Measurements from ENCODE around the gene DDR1.

DDR1 gene

DNA sequence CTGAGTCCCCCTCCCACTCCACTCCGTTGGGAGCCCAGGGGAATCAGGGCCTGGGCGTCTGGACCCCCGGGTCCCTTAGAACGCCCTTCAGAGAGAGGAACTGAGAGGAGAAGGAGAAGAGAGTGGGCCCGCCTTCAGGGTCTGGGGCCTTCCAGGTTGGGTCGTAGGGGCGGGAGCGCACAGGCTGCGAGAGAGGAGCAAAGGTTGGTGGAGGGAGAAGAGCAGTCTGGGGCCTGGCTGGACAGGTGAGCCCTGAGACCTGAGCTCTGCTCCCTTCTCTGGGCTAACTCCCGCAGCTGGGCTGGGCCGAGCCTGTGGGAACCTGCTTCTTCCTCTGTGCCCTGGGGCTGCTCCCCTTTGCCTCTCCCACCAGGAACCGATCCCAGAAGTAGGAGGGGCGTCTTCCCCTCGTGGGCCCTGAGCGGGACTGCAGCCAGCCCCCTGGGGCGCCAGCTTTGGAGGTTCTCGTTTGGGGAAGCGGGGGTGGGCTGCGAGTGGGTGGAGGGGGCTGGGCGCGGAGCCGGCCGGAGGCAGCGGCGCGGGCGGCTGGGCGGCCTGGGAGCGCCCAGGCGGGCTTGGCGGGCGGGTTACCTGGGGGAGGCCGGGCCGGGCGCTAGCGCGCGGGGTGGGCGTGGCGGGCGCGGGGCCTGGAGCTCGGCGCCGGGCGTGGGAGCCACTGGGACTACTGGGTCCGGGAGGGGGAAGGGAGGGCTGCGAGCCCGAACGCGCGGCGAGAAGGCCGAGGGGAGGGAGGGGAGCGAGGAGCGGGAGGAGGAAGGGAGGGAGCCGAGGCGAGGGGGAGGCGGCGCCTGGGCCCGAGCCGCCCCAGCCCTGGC is at the start of gene DDR1:
TSS of gene DDR1 (plus strand) at position 835 of the 836 bp plus-strand sequence. CDS start 4,211 bp downstream, outside the sequence.
- TF ChIP-seq, protein P1, sequence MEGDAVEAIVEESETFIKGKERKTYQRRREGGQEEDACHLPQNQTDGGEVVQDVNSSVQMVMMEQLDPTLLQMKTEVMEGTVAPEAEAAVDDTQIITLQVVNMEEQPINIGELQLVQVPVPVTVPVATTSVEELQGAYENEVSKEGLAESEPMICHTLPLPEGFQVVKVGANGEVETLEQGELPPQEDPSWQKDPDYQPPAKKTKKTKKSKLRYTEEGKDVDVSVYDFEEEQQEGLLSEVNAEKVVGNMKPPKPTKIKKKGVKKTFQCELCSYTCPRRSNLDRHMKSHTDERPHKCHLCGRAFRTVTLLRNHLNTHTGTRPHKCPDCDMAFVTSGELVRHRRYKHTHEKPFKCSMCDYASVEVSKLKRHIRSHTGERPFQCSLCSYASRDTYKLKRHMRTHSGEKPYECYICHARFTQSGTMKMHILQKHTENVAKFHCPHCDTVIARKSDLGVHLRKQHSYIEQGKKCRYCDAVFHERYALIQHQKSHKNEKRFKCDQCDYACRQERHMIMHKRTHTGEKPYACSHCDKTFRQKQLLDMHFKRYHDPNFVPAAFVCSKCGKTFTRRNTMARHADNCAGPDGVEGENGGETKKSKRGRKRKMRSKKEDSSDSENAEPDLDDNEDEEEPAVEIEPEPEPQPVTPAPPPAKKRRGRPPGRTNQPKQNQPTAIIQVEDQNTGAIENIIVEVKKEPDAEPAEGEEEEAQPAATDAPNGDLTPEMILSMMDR (IDR thresholded peaks at IDR 0.05; ENCODE audit: low read depth, low read length) = no peak
- peak within 1 kb of the TSS; percentile 79 for H3K4me3 ChIP-seq (ENCODE audit: low read depth, low read length)

DNA sequence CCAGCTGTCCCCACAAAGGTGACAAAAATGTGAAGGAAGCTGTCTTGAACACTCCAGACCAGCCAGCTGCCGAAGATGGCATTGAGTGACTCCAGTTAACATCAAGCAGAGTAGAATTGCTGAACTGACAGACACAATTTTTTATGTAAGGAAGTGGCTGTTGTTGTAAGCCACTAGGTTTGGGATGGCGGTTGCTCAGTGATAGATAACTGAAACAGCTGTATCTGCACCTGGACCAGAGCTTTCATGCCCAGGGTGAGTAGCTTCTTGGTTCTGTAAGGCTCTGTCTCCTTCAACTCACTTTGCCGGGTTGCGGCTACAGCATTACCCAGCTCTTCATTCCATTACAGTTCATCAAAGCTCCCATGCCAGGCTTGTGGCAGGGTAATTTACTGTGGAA is 49.7 kb upstream of the DDR1 start:
- TF ChIP-seq, protein P1 (IDR thresholded peaks at IDR 0.05; ENCODE audit: low read depth, low read length) = no peak
- no peak overlapping the region for H3K4me3 ChIP-seq (ENCODE audit: low read depth, low read length)

DNA sequence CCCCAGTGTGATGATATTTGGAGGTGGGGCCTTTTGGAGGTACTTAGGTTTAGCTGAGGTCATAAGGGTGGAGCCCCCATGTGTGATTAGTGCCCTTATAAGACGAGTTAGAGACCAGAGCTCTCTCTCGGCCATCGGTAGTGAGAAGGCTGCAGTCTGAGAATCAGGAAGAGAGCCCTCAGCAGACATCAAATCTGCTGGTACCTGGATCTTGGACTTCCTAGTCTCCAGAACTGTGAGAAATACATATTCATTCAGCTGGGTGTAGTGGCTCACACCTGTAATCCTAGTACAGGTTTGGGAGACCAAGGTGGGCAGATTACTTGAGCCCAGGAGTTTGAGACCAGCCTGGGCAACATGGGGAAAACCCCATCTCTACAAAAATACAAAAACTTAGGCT is 48.7 kb upstream of the DDR1 start:
- TF ChIP-seq, protein P1 (IDR thresholded peaks at IDR 0.05; ENCODE audit: low read depth, low read length) = no peak
- no peak overlapping the region for H3K4me3 ChIP-seq (ENCODE audit: low read depth, low read length)

DNA sequence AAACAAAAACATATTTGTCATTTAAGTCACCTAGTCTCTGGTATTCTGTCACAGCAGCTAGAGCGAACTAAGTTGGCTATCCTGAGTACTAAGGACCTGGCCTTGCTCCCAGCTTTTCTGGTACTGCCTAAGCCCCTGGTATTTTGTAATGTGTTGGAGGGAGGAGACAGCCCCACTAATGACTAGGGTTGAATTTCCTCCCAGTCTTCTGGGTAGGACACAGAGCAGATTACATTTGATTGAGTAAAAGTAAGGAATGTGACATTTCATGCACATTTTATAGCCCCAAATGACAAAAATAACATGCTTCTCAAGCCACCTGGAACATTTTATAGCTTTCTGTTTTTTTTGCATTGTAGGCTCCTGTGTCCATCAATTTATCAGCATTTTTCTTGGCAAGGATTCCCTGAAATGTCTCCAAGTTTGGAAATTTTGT is 47.9 kb upstream of the DDR1 start:
- H3K4me3 ChIP-seq (ENCODE audit: low read depth, low read length) = no peak overlapping the region
- TF ChIP-seq, protein P1 (IDR thresholded peaks at IDR 0.05; ENCODE audit: low read depth, low read length) = no peak

DNA sequence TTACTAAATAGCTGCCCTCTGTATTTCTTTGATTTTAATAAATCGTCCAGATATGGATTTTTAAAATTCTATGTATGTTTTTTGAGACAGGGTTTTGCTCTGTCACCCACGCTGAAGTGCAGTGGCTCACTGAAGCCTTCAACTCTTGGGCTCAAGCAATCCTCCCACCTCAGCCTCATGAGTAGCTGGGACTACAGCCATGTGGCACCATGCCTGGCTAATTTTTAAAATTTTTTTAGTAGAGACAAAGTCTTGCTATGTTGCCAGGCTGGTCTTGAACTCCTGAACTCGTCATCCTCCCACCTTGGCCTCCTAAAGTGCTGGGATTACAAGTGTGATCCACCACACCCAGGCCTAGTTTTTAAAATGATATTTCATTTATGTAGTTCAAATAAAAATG is 47.4 kb upstream of the DDR1 start:
- TF ChIP-seq, protein P1 (IDR thresholded peaks at IDR 0.05; ENCODE audit: low read depth, low read length) = no peak
- H3K4me3 ChIP-seq (ENCODE audit: low read depth, low read length) = no peak overlapping the region

DNA sequence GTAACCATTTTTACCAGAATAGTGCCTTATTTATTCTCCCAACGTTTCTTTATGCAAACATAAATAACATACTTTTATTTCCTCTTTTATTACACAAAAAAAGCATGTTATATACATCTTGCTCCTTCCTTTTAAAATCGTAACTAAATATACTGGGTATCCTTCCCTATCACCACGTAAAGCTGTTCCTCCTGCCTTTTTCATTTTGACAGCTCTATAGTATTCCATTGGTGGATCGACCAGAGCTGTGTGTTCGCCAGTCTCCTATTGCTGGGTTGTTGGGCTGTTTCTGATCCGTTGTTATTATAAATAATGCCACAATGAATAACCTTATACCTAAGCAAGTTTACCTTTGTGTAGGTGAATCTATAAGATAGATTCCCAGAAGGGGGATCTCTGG is 46.9 kb upstream of the DDR1 start:
- TF ChIP-seq, protein P1 (IDR thresholded peaks at IDR 0.05; ENCODE audit: low read depth, low read length) = no peak
- no peak overlapping the region for H3K4me3 ChIP-seq (ENCODE audit: low read depth, low read length)

DNA sequence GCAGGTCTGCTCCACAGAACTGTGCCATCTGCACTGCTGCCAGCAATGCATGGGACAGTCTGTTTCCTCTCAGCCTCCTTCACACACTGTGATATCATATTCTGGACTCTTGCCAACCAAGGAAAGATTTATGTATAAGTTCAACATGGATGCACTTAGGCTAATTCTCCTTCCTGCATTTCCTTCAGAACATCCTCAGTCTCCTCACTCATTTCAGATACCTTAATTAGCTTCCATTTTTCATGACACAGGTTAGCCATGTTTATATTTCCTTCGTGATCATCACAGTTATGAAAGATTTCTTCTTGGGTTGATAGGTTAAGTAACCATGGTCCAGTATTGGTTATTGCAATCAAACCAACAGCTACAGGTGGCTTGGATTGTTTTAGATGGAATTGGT is 46.4 kb upstream of the DDR1 start:
- TF ChIP-seq, protein P1 (IDR thresholded peaks at IDR 0.05; ENCODE audit: low read depth, low read length) = no peak

More for the DNA sequence above, 46.4 kb upstream of the DDR1 start:
- H3K4me3 ChIP-seq (ENCODE audit: low read depth, low read length) = no peak overlapping the region
